Hepatocyte (in vitro differentiated cells): Measurements from ENCODE around the gene SRBD1. TPM values are rescaled to one million over a fixed set of nuclear protein-coding genes. Genes with fewer than 3 reads are reported as not detected.

ENCODE experiments used
- DNase-seq: peaks from one replicate; pipeline ENCODE4 v3.0.0-alpha.2; 2016; ENCODE audit warnings: low spot score
- H2AFZ ChIP-seq: fragments of 200-600 bp; sonication (generic); 2 replicates; pipeline ENCODE4 v1.6.0; 2016; ENCODE audit warnings: antibody characterized with exemption, mild to moderate bottlenecking
- H3K27ac ChIP-seq: fragments of 200-600 bp; sonication (generic); 2 replicates; pipeline ENCODE4 v1.5.1; 2016; ENCODE audit warnings: mild to moderate bottlenecking
- H3K27me3 ChIP-seq: fragments of 200-600 bp; sonication (generic); 2 replicates; pipeline ENCODE4 v1.6.1; 2016
- H3K36me3 ChIP-seq: fragments of 200-600 bp; sonication (generic); replicated peaks from 2 replicates; pipeline ENCODE4 v1.5.1; 2016; ENCODE audit warnings: low read depth; ENCODE audit not compliant: insufficient read depth
- H3K4me1 ChIP-seq: fragments of 200-600 bp; sonication (generic); 2 replicates; pipeline ENCODE4 v1.5.1; 2016; ENCODE audit warnings: mild to moderate bottlenecking, moderate library complexity; ENCODE audit not compliant: insufficient read depth
- H3K4me2 ChIP-seq: fragments of 200-600 bp; sonication (generic); 2 replicates; pipeline ENCODE4 v1.6.0; 2016
- H3K4me3 ChIP-seq: fragments of 200-600 bp; sonication (generic); 2 replicates; pipeline ENCODE4 v1.5.1; 2016; ENCODE audit warnings: mild to moderate bottlenecking
- H3K79me2 ChIP-seq: fragments of 200-600 bp; sonication (generic); 2 replicates; pipeline ENCODE4 v1.6.0; 2017; ENCODE audit warnings: mild to moderate bottlenecking
- H3K9me2 ChIP-seq: fragments of 200-600 bp; sonication (generic); replicated peaks from 2 replicates; pipeline ENCODE4 v1.6.0; 2017; ENCODE audit warnings: mild to moderate bottlenecking; ENCODE audit not compliant: insufficient read depth
- H3K9me3 ChIP-seq: fragments of 200-600 bp; sonication (generic); 2 replicates; pipeline ENCODE4 v1.5.1; 2016; ENCODE audit warnings: low read depth, mild to moderate bottlenecking
- H4K20me1 ChIP-seq: fragments of 200-600 bp; sonication (generic); 2 replicates; pipeline ENCODE4 v1.6.0; 2016; ENCODE audit warnings: mild to moderate bottlenecking; ENCODE audit not compliant: insufficient read depth, poor library complexity, severe bottlenecking
- EZH2 ChIP-seq: fragments of 200-600 bp; sonication (generic); IDR thresholded peaks from 2 replicates; pipeline ENCODE4 v1.6.1; 2016; ENCODE audit warnings: antibody characterized with exemption, mild to moderate bottlenecking, borderline replicate concordance
- EZH2phosphoT487 ChIP-seq: fragments of 200-600 bp; sonication (generic); IDR thresholded peaks from one replicate; pipeline ENCODE4 v1.6.1; 2018; ENCODE audit warnings: antibody characterized with exemption, mild to moderate bottlenecking, low read depth, moderate library complexity; ENCODE audit not compliant: unreplicated experiment, severe bottlenecking
- WGBS: methylation state at CpG from one replicate; pipeline ENCODE4 v1.1.6; 2016; ENCODE audit warnings: low lambda C conversion rate; ENCODE audit errors: missing lambda C conversion rate; 5-methylcytosine and 5-hydroxymethylcytosine counted together
- polyA plus RNA-seq: library from polyadenylated mRNA; unstranded; fragments of >200 nt; fragmentation: Nextera tagmentation; extraction: Ambion mirVana; gene quantifications from 2 replicates; pipeline ENCODE4 v1.2.1, GENCODE V29; 2016
- total RNA-seq: library from RNA; depleted of rRNA; stranded (reverse); fragments of >200 nt; gene quantifications from 2 replicates; pipeline ENCODE4 v1.2.3, GENCODE V29; 2014
- TF ChIP-seq, protein P1 (sequence below): fragments of 200-600 bp; sonication (generic); IDR thresholded peaks from 2 replicates; pipeline ENCODE4 v1.5.1; 2016; ENCODE audit warnings: antibody characterized with exemption, mild to moderate bottlenecking; ENCODE audit not compliant: poor library complexity

SRBD1 gene
- total and polyA plus RNA-seq, 2 experiments from 2014 or later, result 6.7 to 16.6 TPM

DNA sequence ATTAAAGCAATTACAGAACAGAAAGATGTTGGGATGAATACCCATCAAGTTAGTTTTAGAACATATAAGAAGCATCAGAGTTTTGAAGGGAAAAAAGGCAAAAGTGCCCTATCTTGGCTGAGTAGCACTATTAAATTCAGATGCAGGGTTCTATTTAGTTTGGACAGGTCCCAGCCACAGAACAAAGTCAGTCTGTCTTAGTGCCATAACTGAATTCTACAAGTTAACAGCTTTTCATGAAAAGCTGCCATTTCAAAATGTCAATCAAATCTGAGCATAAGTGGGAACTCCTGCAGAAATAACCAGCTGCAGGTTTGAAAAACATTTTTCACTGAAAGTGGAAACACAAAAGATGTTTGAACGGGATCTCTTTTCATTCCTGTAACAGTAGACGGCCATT lies 160.4 kb downstream of the SRBD1 start:
- H4K20me1 ChIP-seq, result no peaks in the 10 kb centered on the region
- no peaks in the 10 kb centered on the region for H3K9me3 ChIP-seq
- TF ChIP-seq EZH2phosphoT487, result no peak
- TF ChIP-seq EZH2, result no peak
- 84% methylated on average over 2 of the region's 2 CpGs for WGBS
- no peaks in the 10 kb centered on the region for H3K4me1 ChIP-seq
- no peak for DNase-seq
- H3K9me2 ChIP-seq, result no peaks in the 10 kb centered on the region
- H3K36me3 ChIP-seq, result no peaks in the 10 kb centered on the region
- no peak overlapping the region for H3K4me3 ChIP-seq
- H3K79me2 ChIP-seq, result no peaks in the 10 kb centered on the region
- H3K4me2 ChIP-seq, result no peak overlapping the region
- H2AFZ ChIP-seq, result no peak overlapping the region
- H3K27me3 ChIP-seq, result no peaks in the 10 kb centered on the region
- H3K27ac ChIP-seq, result no peak overlapping the region

DNA sequence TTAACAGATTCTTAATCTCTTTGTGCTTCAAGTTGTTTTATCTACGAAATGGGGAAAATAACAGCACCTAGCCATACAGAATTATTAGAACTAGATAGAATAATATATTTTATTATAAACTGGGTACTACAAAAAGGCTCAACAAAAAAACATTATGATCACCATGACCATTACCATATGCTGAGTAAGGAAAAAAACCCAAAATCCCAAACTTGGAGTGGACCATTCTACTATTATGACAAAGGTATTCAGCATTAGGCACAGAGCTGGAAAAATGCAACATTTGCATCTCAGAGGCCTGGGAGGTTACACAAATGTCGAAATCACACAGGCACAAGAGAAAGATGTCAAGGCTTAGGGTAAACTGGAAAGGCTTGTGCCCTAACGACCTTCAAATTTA lies 162.8 kb downstream of the SRBD1 start:
- Histone ChIP-seq H3K27me3 (no peaks in the 10 kb centered on the region), H2AFZ (no peak overlapping the region)
- TF ChIP-seq, protein P1, sequence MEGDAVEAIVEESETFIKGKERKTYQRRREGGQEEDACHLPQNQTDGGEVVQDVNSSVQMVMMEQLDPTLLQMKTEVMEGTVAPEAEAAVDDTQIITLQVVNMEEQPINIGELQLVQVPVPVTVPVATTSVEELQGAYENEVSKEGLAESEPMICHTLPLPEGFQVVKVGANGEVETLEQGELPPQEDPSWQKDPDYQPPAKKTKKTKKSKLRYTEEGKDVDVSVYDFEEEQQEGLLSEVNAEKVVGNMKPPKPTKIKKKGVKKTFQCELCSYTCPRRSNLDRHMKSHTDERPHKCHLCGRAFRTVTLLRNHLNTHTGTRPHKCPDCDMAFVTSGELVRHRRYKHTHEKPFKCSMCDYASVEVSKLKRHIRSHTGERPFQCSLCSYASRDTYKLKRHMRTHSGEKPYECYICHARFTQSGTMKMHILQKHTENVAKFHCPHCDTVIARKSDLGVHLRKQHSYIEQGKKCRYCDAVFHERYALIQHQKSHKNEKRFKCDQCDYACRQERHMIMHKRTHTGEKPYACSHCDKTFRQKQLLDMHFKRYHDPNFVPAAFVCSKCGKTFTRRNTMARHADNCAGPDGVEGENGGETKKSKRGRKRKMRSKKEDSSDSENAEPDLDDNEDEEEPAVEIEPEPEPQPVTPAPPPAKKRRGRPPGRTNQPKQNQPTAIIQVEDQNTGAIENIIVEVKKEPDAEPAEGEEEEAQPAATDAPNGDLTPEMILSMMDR, result no peak

DNA sequence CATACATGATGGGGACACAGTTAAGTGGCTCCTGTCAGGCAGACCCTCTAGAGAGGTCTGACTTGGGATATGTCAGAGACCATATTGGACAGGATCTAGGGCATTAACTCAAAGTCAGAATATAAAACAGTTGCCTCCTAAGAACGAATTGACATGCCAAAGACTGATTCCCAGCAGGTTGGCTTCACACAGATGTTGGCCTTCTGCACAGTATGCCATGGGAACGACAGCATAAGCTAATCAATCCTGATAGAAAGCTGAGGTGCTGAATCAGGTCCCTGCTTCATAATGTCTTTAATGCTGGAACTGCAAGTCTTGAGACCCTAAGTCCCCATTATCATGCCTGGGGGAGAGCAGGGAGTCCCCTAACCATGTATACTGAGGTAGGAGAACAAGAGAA lies 165.1 kb downstream of the SRBD1 start:
- H3K9me3 ChIP-seq, result no peaks in the 10 kb centered on the region
- H4K20me1 ChIP-seq, result no peaks in the 10 kb centered on the region
- DNase-seq, result no peak
- no peaks in the 10 kb centered on the region for H3K4me1 ChIP-seq
- no peak for TF ChIP-seq EZH2
- TF ChIP-seq, protein P1, result no peak
- TF ChIP-seq EZH2phosphoT487, result no peak
- no peaks in the 10 kb centered on the region for H3K27me3 ChIP-seq
- H3K4me2 ChIP-seq, result no peak overlapping the region
- WGBS, result 93% methylated on average over 2 of the region's 2 CpGs
- H3K27ac ChIP-seq, result no peak overlapping the region
- no peak overlapping the region for H3K4me3 ChIP-seq
- H2AFZ ChIP-seq, result no peak overlapping the region
- H3K36me3 ChIP-seq, result no peaks in the 10 kb centered on the region
- H3K79me2 ChIP-seq, result no peaks in the 10 kb centered on the region
- H3K9me2 ChIP-seq, result no peaks in the 10 kb centered on the region

More for the DNA sequence above, 162.8 kb downstream of the SRBD1 start:
- DNase-seq, result no peak
- H3K79me2 ChIP-seq, result no peaks in the 10 kb centered on the region
- no peak overlapping the region for H3K27ac ChIP-seq
- WGBS, result 91% methylated on average over 3 of the region's 3 CpGs
- H4K20me1 ChIP-seq, result no peaks in the 10 kb centered on the region
- H3K4me2 ChIP-seq, result no peak overlapping the region
- H3K36me3 ChIP-seq, result no peaks in the 10 kb centered on the region
- no peaks in the 10 kb centered on the region for H3K9me2 ChIP-seq
- H3K9me3 ChIP-seq, result no peaks in the 10 kb centered on the region
- H3K4me3 ChIP-seq, result no peak overlapping the region
- H3K4me1 ChIP-seq, result no peaks in the 10 kb centered on the region

DNA sequence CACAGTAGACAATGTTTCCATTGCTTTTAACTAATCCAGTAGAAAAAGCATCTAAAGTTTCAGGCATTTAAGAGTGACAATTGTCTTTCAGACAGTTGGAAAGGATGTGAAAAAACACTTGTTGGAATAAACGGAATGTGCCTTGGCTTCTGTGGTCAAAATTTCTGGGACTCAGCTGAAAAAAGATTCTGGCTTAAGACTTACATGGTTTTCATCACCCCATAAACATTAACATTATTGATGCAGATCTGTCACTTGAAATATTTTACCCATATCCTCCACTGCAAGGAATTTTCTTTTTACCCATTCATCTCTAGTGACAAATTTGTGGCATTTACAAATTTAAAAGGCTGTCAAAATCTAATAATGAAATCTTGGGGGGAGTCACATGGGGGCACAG lies 166.0 kb downstream of the SRBD1 start:
- 95% methylated on average over 1 of the region's 1 CpG for WGBS
- Histone ChIP-seq H3K27ac (no peak overlapping the region), H3K4me1 (no peaks in the 10 kb centered on the region), H3K9me3 (no peaks in the 10 kb centered on the region), H3K4me3 (no peak overlapping the region), H3K9me2 (no peaks in the 10 kb centered on the region), H3K36me3 (no peaks in the 10 kb centered on the region), H2AFZ (no peak overlapping the region), H4K20me1 (no peaks in the 10 kb centered on the region), H3K4me2 (no peak overlapping the region), H3K27me3 (no peaks in the 10 kb centered on the region), H3K79me2 (no peaks in the 10 kb centered on the region)
- TF ChIP-seq, protein P1, result no peak
- TF ChIP-seq EZH2 (no peak), EZH2phosphoT487 (no peak)
- DNase-seq, result no peak
